ENCODE results near the gene CCDC144A.
"Not testable (repeated sequence)": the region's sequence is repeated elsewhere in the genome, so short reads cannot be mapped to it uniquely, and the experiment has no call there.

The CCDC144A gene

DNA sequence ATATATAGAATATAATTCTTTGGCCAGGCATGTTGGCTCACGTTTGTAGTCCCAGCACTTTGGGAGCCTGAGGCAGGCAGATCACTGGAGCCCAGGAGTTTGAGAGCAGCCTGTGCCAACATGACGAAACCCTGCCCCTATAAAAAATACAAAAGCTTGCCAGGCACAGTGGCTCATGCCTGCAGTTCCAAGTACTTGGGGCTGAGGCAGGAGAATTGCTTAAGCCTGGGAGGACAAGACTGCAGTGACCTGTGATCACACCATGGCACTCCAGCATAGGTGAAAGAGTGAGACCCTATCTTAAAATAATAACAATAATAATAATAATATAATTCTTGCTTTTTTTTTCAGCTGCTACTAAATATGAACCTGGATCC is 83.1 kb downstream of the CCDC144A start:
- not testable (repeated sequence) for H3K4me1 Mint-ChIP-seq; ATAC-seq (replicated peaks; ENCODE audit: extremely low read depth, poor library complexity, severe bottlenecking); H3K36me3 Mint-ChIP-seq (ENCODE audit: insufficient read depth); H3K9me3 Mint-ChIP-seq; H3K27me3 Mint-ChIP-seq; H3K27ac Mint-ChIP-seq (ENCODE audit: low read depth); DNase-seq (ENCODE audit: low spot score in 2 of 2); H3K4me3 Mint-ChIP-seq

DNA sequence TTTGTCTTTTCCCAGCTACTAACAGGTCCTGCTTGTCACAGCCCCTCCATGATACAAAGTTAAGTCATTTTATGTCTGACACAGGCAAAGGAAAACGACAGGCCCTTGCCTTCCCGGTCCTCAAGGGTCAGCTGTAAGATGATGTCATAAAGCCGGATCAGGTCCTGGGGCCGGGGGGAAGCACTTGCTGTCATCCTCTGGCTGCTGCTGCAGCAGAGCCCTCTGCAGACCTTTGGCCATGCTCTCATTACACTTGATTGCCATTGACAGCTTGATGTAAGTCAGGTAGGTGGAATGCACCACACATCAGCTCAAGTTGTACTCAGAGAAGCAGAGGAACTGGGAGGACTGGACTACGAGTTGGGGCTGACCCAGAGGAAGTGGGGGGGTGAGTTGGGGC is 97.8 kb downstream of the CCDC144A start:
- H3K36me3 Mint-ChIP-seq (ENCODE audit: insufficient read depth); H3K27me3 Mint-ChIP-seq; H3K4me3 Mint-ChIP-seq; DNase-seq (ENCODE audit: low spot score in 2 of 2); H3K27ac Mint-ChIP-seq (ENCODE audit: low read depth); H3K9me3 Mint-ChIP-seq; ATAC-seq (replicated peaks; ENCODE audit: extremely low read depth, poor library complexity, severe bottlenecking); H3K4me1 Mint-ChIP-seq: not testable (repeated sequence)

DNA sequence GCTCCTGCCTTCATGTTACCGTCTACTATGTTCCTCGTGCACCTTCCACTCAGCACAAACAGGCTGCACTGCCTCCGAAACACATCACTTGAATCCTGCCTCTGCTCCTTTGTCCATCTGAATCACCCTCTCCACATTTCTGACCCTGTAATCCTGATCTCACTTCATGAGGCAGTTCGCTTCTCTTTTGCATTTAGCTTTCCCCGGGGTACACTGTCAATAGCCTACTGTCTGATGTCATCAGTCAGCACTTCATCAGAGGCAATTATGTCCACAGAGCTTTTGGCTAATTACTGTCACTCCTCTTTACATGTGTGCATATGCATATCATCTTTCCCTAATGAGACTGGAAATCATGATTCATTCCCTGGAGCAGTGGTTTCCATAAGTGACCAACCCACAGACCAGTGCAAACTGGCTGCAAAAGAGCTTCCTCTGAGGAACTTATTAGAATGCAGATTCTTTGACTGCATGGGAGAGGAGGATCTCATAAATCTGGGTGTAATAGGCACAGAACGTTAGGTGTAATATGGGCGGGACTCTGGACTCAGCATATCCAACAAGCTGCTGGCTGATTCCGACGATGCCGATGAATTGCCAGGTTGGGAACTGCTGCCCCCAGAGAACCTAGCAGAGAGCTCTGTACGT is 99.0 kb downstream of the CCDC144A start:
- not testable (repeated sequence) for DNase-seq (ENCODE audit: low spot score in 2 of 2); H3K27me3 Mint-ChIP-seq; ATAC-seq (replicated peaks; ENCODE audit: extremely low read depth, poor library complexity, severe bottlenecking); H3K4me3 Mint-ChIP-seq; H3K9me3 Mint-ChIP-seq; H3K4me1 Mint-ChIP-seq; H3K36me3 Mint-ChIP-seq (ENCODE audit: insufficient read depth); H3K27ac Mint-ChIP-seq (ENCODE audit: low read depth)

DNA sequence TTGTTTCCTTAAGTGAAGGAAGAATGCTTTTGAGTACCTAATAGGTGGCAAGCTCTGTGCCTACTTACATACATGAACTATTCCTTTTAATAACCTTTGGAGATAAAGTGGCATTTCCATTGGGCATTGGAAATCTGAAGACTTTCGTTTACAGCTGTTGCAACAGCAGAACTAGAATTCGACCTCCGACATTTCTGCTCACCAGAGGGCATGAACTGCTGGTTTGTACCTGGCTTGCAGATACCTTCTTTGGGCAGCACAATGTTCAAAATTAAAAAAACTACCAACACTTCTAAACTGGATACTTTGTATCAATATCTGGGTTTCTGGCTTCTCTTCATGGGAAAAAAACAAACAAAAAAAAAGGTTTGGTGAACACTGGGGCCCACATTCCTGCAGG is 99.6 kb downstream of the CCDC144A start:
- ATAC-seq (replicated peaks; ENCODE audit: extremely low read depth, poor library complexity, severe bottlenecking); H3K9me3 Mint-ChIP-seq; DNase-seq (ENCODE audit: low spot score in 2 of 2); H3K27me3 Mint-ChIP-seq; H3K36me3 Mint-ChIP-seq (ENCODE audit: insufficient read depth); H3K4me3 Mint-ChIP-seq; H3K27ac Mint-ChIP-seq (ENCODE audit: low read depth); H3K4me1 Mint-ChIP-seq: not testable (repeated sequence)

GRCh38 chr17:16790313-16790871 is 100.4 kb downstream of the CCDC144A start:
- not testable (repeated sequence) for H3K4me3 Mint-ChIP-seq; ATAC-seq (replicated peaks; ENCODE audit: extremely low read depth, poor library complexity, severe bottlenecking); H3K27me3 Mint-ChIP-seq; H3K36me3 Mint-ChIP-seq (ENCODE audit: insufficient read depth); H3K27ac Mint-ChIP-seq (ENCODE audit: low read depth); DNase-seq (ENCODE audit: low spot score in 2 of 2); H3K9me3 Mint-ChIP-seq; H3K4me1 Mint-ChIP-seq

DNA sequence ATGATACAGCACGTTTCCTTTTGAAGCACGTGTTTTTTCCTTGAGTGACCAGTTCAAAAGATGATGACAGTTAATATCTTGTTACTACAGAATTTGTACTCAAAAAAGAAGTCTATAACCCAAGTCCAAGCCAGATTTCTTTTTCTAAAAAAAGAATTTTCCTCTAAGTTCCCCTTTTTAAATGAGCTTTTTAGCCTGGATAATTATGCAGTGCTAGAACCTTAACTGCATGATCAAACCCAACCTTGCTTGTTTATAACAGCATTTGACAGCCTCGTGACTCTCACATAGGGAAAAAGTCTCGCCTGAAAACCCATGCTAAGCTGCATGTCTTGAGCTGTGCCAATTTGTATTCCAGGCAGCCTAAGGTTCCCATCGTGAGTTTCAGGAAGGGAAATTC is 104.2 kb downstream of the CCDC144A start:
- not testable (repeated sequence) for DNase-seq (ENCODE audit: low spot score in 2 of 2); H3K4me1 Mint-ChIP-seq; H3K27ac Mint-ChIP-seq (ENCODE audit: low read depth); H3K36me3 Mint-ChIP-seq (ENCODE audit: insufficient read depth); H3K4me3 Mint-ChIP-seq; H3K27me3 Mint-ChIP-seq; H3K9me3 Mint-ChIP-seq; ATAC-seq (replicated peaks; ENCODE audit: extremely low read depth, poor library complexity, severe bottlenecking)

GRCh38 chr17:16795894-16796293 is 105.9 kb downstream of the CCDC144A start:
- not testable (repeated sequence) for H3K9me3 Mint-ChIP-seq; H3K27ac Mint-ChIP-seq (ENCODE audit: low read depth); ATAC-seq (replicated peaks; ENCODE audit: extremely low read depth, poor library complexity, severe bottlenecking); H3K36me3 Mint-ChIP-seq (ENCODE audit: insufficient read depth); H3K4me1 Mint-ChIP-seq; H3K4me3 Mint-ChIP-seq; DNase-seq (ENCODE audit: low spot score in 2 of 2)
- H3K27me3 Mint-ChIP-seq, result peaks cover 16% of the 10 kb centered on the region

DNA sequence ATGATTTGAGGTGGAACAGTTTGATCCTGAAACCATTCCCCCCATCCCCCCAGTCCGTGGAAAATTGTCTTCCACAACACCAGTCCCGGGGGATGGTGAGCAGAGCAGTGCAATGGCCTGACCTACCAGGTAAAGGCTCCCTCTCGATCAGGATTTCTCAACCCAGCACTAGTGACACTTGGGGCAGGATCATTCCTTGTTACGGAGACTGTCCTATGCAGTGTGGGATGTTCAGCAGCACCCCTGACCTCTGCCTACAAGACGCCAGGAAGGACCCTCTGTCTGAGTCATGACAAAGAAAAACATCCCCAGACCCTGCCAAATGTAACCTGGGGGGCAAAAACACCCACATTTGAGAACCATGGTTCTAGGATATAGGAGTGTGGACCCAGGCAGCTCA is 114.8 kb downstream of the CCDC144A start:
- H3K4me3 Mint-ChIP-seq; H3K27me3 Mint-ChIP-seq; ATAC-seq (replicated peaks; ENCODE audit: extremely low read depth, poor library complexity, severe bottlenecking): not testable (repeated sequence)

DNA sequence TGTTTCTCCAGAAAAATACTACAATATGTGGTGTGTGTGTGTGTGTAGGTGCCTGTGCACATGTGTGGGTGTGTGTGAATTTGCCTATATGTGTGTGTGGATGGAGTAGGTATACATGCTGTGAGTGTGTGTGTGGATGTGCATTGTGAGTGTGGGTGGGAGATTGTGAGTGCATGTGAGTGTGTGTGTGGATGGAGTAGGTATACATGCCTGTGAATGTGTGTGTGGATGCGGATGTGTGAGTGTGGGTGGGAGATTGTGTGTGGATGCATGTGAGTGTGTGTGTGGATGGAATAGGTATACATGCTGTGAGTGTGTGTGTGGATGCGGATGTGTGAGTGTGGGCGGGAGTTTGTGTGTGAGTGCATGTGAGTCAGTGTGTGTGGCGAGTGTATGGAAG is 116.6 kb downstream of the CCDC144A start:
- not testable (repeated sequence) for H3K27ac Mint-ChIP-seq (ENCODE audit: low read depth); DNase-seq (ENCODE audit: low spot score in 2 of 2); H3K36me3 Mint-ChIP-seq (ENCODE audit: insufficient read depth); ATAC-seq (replicated peaks; ENCODE audit: extremely low read depth, poor library complexity, severe bottlenecking); H3K4me1 Mint-ChIP-seq; H3K4me3 Mint-ChIP-seq; H3K9me3 Mint-ChIP-seq; H3K27me3 Mint-ChIP-seq

More for the DNA sequence above, 114.8 kb downstream of the CCDC144A start:
- not testable (repeated sequence) for H3K36me3 Mint-ChIP-seq (ENCODE audit: insufficient read depth); DNase-seq (ENCODE audit: low spot score in 2 of 2); H3K4me1 Mint-ChIP-seq; H3K27ac Mint-ChIP-seq (ENCODE audit: low read depth); H3K9me3 Mint-ChIP-seq

- not testable (repeated sequence) for H3K27me3 Mint-ChIP-seq; DNase-seq (ENCODE audit: low spot score in 2 of 2); H3K36me3 Mint-ChIP-seq (ENCODE audit: insufficient read depth); H3K27ac Mint-ChIP-seq (ENCODE audit: low read depth); ATAC-seq (replicated peaks; ENCODE audit: extremely low read depth, poor library complexity, severe bottlenecking); H3K4me1 Mint-ChIP-seq; H3K4me3 Mint-ChIP-seq; H3K9me3 Mint-ChIP-seq
Observed at GRCh38 chr17:16807620-16808019, 117.6 kb downstream of the CCDC144A start.

DNA sequence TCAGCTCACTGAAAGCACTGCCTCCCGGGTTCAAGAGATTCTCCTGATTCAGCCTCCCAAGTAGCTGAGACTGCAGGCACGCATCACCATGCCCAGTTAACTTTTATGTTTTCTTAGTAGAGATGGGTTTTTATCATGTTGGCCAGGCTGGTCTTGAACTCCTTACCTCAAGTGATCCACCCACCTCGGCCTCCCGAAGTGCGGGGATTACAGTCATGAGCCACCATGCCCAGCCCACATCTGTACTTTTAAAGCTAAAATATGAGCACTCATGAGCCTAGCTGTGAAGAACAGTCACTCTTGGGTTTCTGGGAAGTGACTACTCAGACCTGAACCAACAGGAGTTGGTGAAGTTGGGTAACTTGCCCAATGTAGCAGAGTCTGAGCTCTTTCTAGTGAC is 120.2 kb downstream of the CCDC144A start:
- H3K27ac Mint-ChIP-seq (ENCODE audit: low read depth); H3K9me3 Mint-ChIP-seq; DNase-seq (ENCODE audit: low spot score in 2 of 2); H3K4me3 Mint-ChIP-seq; H3K36me3 Mint-ChIP-seq (ENCODE audit: insufficient read depth); ATAC-seq (replicated peaks; ENCODE audit: extremely low read depth, poor library complexity, severe bottlenecking); H3K4me1 Mint-ChIP-seq: not testable (repeated sequence)
- H3K27me3 Mint-ChIP-seq, result peaks cover 27% of the 10 kb centered on the region

GRCh38 chr17:16812126-16812525 is 122.1 kb downstream of the CCDC144A start:
- DNase-seq (ENCODE audit: low spot score in 2 of 2), result not testable (repeated sequence)

GRCh38 chr17:16814439-16814838 is 124.4 kb downstream of the CCDC144A start:
- no peak overlapping the region for H3K27ac Mint-ChIP-seq (ENCODE audit: low read depth)
- H3K4me1 Mint-ChIP-seq, result no peaks in the 10 kb centered on the region
- DNase-seq (ENCODE audit: low spot score in 2 of 2) (no peak), ATAC-seq (replicated peaks; ENCODE audit: extremely low read depth, poor library complexity, severe bottlenecking) (no peak)
- H3K36me3 Mint-ChIP-seq (ENCODE audit: insufficient read depth), result no peaks in the 10 kb centered on the region
- H3K27me3 Mint-ChIP-seq, result peaks cover 68% of the 10 kb centered on the region
- H3K4me3 Mint-ChIP-seq, result no peak overlapping the region
- no peaks in the 10 kb centered on the region for H3K9me3 Mint-ChIP-seq

More at GRCh38 chr17:16812126-16812525, 122.1 kb downstream of the CCDC144A start:
- not testable (repeated sequence) for H3K36me3 Mint-ChIP-seq (ENCODE audit: insufficient read depth); ATAC-seq (replicated peaks; ENCODE audit: extremely low read depth, poor library complexity, severe bottlenecking); H3K27ac Mint-ChIP-seq (ENCODE audit: low read depth); H3K4me3 Mint-ChIP-seq; H3K9me3 Mint-ChIP-seq; H3K4me1 Mint-ChIP-seq
- peaks cover 45% of the 10 kb centered on the region for H3K27me3 Mint-ChIP-seq
